Activated naive CD4-positive, alpha-beta T cell treated with anti-CD3 and anti-CD28 coated beads, Interleukin-2, amount 50 U/mL, for 24 hours (primary cell): ENCODE measurements around the gene NADSYN1.

ENCODE experiments used
- H3K27ac Mint-ChIP-seq: one replicate; pipeline ENCODE4 v1.8.0; 2021; ENCODE audit warnings: mild to moderate bottlenecking, mixed read lengths
- H3K27me3 Mint-ChIP-seq: one replicate; pipeline ENCODE4 v1.8.0; 2021; ENCODE audit warnings: mixed read lengths
- H3K36me3 Mint-ChIP-seq: one replicate; pipeline ENCODE4 v1.8.0; 2021; ENCODE audit warnings: mixed read lengths
- H3K4me1 Mint-ChIP-seq: one replicate; pipeline ENCODE4 v1.8.0; 2021; ENCODE audit warnings: mixed read lengths
- H3K4me3 Mint-ChIP-seq: one replicate; pipeline ENCODE4 v1.8.0; 2021; ENCODE audit warnings: mild to moderate bottlenecking, mixed read lengths
- H3K9me3 Mint-ChIP-seq: one replicate; pipeline ENCODE4 v1.8.0; 2021; ENCODE audit warnings: mixed read lengths

Gene NADSYN1

GRCh38 chr11:71442880-71443279 is 10.1 kb upstream of the NADSYN1 start:
- H3K9me3 Mint-ChIP-seq = peaks cover 8% of the 10 kb centered on the region
- peaks cover 21% of the 10 kb centered on the region for H3K36me3 Mint-ChIP-seq
- no peaks in the 10 kb centered on the region for H3K27me3 Mint-ChIP-seq
- no peak overlapping the region for H3K27ac Mint-ChIP-seq
- H3K4me3 Mint-ChIP-seq = no peak overlapping the region
- peaks cover 9% of the 10 kb centered on the region for H3K4me1 Mint-ChIP-seq

GRCh38 chr11:71443736-71444445 is 9.1 kb upstream of the NADSYN1 start:
- no peaks in the 10 kb centered on the region for H3K27me3 Mint-ChIP-seq
- peaks cover 8% of the 10 kb centered on the region for H3K9me3 Mint-ChIP-seq
- H3K4me1 Mint-ChIP-seq = peaks cover 9% of the 10 kb centered on the region
- peaks cover 21% of the 10 kb centered on the region for H3K36me3 Mint-ChIP-seq
- H3K4me3 Mint-ChIP-seq = no peak overlapping the region
- no peak overlapping the region for H3K27ac Mint-ChIP-seq

DNA sequence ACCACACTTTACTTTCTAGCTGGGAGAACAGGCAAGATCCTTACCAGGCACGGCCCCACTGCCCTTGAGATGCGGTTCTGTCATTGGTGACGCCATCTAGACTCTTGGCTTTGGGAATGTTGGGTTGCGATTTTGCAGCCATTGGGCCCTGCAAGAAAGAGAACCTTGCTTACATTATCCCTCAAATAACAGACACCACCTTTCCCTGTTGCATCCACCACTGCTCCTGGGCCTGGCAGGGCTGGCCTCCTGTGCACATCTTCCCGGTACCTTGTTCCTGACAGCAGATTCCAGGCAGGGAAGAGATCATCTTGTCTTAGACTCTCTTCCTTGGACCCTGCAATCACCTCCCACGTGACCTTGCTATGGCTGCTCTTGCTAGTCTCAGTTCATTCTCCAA is 8.2 kb upstream of the NADSYN1 start:
- H3K36me3 Mint-ChIP-seq = peaks cover 21% of the 10 kb centered on the region
- no peaks in the 10 kb centered on the region for H3K27me3 Mint-ChIP-seq
- H3K4me3 Mint-ChIP-seq = no peak overlapping the region
- H3K4me1 Mint-ChIP-seq = peaks cover 18% of the 10 kb centered on the region
- H3K9me3 Mint-ChIP-seq = peaks cover 8% of the 10 kb centered on the region
- no peak overlapping the region for H3K27ac Mint-ChIP-seq

DNA sequence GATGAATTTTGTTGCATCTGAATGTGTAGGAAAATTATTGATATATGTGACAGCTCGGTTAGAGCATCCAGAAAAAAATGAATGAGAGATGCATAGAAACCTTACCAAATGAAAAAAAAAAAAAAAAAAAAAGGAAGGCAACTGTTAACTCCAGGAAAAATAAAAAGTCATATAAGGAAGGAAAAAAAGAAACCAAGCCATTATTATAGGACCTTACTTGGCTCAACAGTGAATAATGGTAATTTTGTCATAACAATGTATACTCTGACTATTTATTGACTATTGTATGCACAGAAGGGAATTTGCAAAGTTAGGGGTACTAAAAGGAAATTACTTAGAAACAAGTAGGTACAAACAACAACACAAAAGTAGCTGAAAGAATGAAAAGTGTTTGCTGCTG is 6.9 kb upstream of the NADSYN1 start:
- Mint-ChIP-seq H3K27me3 (no peaks in the 10 kb centered on the region), H3K4me3 (peak overlapping the region; percentile 36), H3K36me3 (peaks cover 21% of the 10 kb centered on the region), H3K4me1 (peaks cover 31% of the 10 kb centered on the region), H3K9me3 (peaks cover 8% of the 10 kb centered on the region), H3K27ac (peak overlapping the region; percentile 13)

GRCh38 chr11:71446942-71447688 is 5.9 kb upstream of the NADSYN1 start:
- peaks cover 41% of the 10 kb centered on the region for H3K4me1 Mint-ChIP-seq
- H3K27ac Mint-ChIP-seq = peak overlapping the region; percentile 84
- H3K9me3 Mint-ChIP-seq = peaks cover 8% of the 10 kb centered on the region
- H3K36me3 Mint-ChIP-seq = peaks cover 21% of the 10 kb centered on the region
- no peaks in the 10 kb centered on the region for H3K27me3 Mint-ChIP-seq
- peak overlapping the region; percentile 90 for H3K4me3 Mint-ChIP-seq

DNA sequence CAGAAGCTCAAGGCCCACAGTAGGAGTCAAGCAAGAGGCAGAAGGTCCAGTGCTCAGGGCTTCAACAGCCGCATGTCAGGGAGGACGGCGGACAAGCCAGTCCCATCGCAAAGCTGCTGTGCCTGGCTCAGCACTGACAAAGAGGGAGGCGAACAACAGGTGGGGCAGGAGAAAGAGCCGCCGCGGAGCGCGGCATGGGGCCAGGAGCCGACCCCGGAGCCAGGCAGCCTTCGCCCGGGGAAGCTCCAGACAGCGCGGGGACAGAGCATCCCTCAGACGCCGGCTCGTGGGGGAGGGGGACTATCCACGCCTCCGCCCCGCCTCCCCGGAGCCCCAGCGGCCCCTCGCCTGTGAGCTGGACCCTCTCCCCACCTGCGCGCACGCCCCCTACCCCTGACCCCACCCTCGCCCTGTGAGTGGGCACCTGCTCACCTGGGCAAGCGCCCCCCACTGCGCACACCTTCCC is 5.2 kb upstream of the NADSYN1 start:
- Mint-ChIP-seq H3K36me3 (peaks cover 18% of the 10 kb centered on the region), H3K4me3 (peak overlapping the region; percentile 90), H3K27me3 (no peaks in the 10 kb centered on the region), H3K4me1 (peaks cover 45% of the 10 kb centered on the region), H3K9me3 (peaks cover 8% of the 10 kb centered on the region), H3K27ac (peak overlapping the region; percentile 84)

- H3K27me3 Mint-ChIP-seq = no peaks in the 10 kb centered on the region
- H3K4me3 Mint-ChIP-seq = peak within 1 kb of the TSS; percentile 90
- peaks cover 46% of the 10 kb centered on the region for H3K4me1 Mint-ChIP-seq
- H3K36me3 Mint-ChIP-seq = peaks cover 16% of the 10 kb centered on the region
- H3K27ac Mint-ChIP-seq = peak within 1 kb of the TSS; percentile 90
- peaks cover 8% of the 10 kb centered on the region for H3K9me3 Mint-ChIP-seq
Observed at GRCh38 chr11:71448257-71449171, 4.5 kb upstream of the NADSYN1 start, which contains the start of gene DHCR7. Gene DHCR7, minus strand, starts transcription at chr11:71448393. Its CDS starts 3,441 bp downstream, at chr11:71444952.

DNA sequence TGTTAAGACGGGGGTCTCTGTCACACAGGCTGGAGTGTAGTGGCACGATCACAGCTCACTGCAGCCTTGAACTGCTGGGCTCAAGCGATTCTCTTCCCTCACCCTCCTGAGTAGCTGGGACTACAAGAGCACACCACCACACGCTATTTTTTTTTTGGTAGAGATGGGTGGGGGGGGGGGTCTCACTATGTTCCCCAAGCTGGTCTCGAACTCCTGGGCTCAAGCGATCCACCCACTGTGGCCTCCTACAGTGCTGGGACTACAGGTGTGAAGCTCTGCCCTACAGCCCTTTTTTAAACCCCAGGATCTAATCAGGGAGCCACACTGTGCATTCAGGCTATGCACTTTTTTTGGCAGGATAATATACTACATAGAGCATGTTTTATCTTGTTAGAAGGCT is 3.4 kb upstream of the NADSYN1 start:
- Mint-ChIP-seq H3K4me1 (peaks cover 57% of the 10 kb centered on the region), H3K4me3 (peak overlapping the region; percentile 90), H3K27me3 (no peaks in the 10 kb centered on the region), H3K9me3 (peaks cover 8% of the 10 kb centered on the region), H3K27ac (peak overlapping the region; percentile 90), H3K36me3 (peaks cover 16% of the 10 kb centered on the region)

GRCh38 chr11:71450507-71450906 is 2.5 kb upstream of the NADSYN1 start:
- Mint-ChIP-seq H3K36me3 (peaks cover 10% of the 10 kb centered on the region), H3K9me3 (peaks cover 8% of the 10 kb centered on the region), H3K27me3 (no peaks in the 10 kb centered on the region), H3K4me1 (peaks cover 65% of the 10 kb centered on the region), H3K27ac (peak overlapping the region; percentile 82), H3K4me3 (peak overlapping the region; percentile 39)

DNA sequence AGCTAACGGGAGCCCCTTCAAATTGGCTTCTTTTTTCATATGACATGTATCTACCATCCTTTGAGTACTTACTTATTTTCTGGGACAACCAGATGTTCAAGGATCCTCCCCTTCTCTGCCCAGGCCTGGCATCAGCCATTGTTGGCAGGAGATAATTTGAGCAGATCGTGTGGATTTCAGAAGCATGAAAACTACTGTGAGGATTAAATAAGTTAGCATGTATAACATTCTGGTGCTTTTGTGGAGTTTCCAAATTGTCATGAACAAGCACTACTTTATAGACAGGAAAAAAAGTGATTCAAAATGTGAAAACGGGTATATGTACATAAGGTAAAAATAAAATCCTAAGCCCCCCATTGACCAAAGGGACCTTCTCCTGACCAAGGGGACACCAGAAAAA is 2.1 kb upstream of the NADSYN1 start:
- Mint-ChIP-seq H3K27ac (peak overlapping the region; percentile 82), H3K36me3 (peaks cover 10% of the 10 kb centered on the region)

DNA sequence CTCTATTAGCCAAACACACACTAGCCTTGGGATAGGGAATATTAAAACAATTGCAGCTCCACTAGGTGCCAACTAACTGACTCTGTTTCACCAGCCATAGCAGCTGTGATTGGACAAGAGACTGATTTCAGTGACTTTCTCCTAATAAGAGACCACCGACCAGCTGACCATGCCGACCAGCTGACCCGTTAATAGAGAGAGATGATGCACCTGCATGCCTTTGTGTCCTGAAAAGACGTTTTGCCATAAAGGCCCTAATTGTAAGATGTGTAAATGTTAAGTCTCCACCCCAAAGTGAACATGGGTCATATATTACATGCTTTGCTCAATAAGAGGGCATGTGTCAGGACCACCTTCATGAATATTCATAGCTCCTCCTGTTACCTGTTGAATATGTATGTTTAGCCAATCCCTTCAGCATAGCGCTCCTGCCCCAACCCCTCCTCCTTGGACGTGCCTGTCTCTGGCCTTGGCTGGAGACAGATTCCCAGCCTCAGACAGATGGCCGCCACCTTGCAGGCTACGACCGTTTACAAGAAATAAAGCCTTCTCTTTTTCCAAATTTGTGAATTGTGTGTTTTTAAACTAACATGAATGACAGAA is 1.3 kb upstream of the NADSYN1 start:
- H3K9me3 Mint-ChIP-seq = no peaks in the 10 kb centered on the region
- peaks cover 75% of the 10 kb centered on the region for H3K4me1 Mint-ChIP-seq
- peaks cover 11% of the 10 kb centered on the region for H3K36me3 Mint-ChIP-seq
- peak overlapping the region; percentile 85 for H3K4me3 Mint-ChIP-seq
- no peaks in the 10 kb centered on the region for H3K27me3 Mint-ChIP-seq
- H3K27ac Mint-ChIP-seq = peak overlapping the region; percentile 99

More for the DNA sequence above, 2.1 kb upstream of the NADSYN1 start:
- peak overlapping the region; percentile 62 for H3K4me3 Mint-ChIP-seq
- peaks cover 67% of the 10 kb centered on the region for H3K4me1 Mint-ChIP-seq
- peaks cover 5% of the 10 kb centered on the region for H3K9me3 Mint-ChIP-seq
- no peaks in the 10 kb centered on the region for H3K27me3 Mint-ChIP-seq

DNA sequence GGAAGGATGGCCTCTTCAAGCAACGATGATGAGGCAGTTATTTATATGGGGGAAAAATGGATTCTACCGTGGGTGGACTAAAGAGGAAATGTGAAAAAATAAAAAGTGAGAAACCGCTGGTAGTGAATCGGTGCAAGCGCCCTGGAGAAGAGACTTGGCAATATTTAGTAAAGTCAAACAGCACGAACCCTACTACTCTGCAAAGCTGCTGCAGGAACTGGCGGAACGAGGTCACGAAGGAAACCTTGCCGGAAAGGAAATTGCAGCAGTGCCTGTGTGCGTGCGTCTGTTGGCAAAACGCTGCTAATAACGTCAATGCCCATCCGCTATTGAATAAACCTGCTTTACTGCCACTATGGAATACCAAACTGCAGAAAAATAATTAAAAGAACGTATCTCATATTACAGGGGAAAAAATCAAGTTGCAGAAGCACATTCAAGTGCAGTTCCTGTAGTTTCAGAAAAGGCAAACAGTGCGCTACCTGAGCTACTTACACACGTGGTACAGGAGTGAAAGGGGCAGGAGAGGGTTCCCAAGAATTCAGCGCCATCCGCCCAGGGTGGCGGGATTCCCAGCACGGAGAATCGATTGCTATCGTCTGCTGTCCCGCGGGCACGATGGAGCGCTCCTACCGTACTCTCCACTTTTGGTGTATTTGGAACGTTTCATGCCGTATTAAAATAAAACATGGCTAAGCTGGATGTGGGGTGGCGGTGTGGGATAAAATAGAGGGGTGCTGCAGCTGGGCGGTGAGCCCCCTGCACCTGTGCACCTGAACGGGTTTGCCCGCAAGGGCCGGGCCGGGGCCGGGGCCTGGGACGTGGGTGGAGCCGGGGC is 585 bp upstream of the NADSYN1 start:
- Mint-ChIP-seq H3K9me3 (no peaks in the 10 kb centered on the region), H3K27me3 (no peaks in the 10 kb centered on the region), H3K4me1 (peaks cover 69% of the 10 kb centered on the region), H3K36me3 (peaks cover 8% of the 10 kb centered on the region), H3K27ac (peak overlapping the region; percentile 99), H3K4me3 (peak overlapping the region; percentile 85)

DNA sequence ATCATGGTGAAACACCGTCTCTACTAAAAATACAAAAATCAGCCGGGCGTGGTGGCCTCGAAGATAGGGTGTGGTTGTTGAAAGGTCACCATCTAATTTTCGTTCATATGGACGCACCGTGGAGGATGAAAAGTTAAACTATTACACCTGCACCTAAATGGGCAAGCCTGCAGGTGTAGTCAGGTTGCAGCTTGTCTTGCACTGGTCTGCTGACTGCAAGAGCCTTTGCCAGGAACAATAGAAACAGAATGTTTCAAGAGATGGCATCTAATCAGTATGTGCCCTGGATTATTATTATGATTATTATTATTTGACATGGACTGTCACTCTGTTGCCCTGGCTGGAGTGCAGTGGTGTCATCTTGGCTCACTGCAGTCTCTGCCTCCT is 908 bp downstream of the NADSYN1 start:
- Mint-ChIP-seq H3K4me1 (peaks cover 70% of the 10 kb centered on the region), H3K27me3 (no peaks in the 10 kb centered on the region), H3K4me3 (peak overlapping the region; percentile 85), H3K36me3 (peaks cover 8% of the 10 kb centered on the region), H3K9me3 (no peaks in the 10 kb centered on the region), H3K27ac (no peak overlapping the region)

DNA sequence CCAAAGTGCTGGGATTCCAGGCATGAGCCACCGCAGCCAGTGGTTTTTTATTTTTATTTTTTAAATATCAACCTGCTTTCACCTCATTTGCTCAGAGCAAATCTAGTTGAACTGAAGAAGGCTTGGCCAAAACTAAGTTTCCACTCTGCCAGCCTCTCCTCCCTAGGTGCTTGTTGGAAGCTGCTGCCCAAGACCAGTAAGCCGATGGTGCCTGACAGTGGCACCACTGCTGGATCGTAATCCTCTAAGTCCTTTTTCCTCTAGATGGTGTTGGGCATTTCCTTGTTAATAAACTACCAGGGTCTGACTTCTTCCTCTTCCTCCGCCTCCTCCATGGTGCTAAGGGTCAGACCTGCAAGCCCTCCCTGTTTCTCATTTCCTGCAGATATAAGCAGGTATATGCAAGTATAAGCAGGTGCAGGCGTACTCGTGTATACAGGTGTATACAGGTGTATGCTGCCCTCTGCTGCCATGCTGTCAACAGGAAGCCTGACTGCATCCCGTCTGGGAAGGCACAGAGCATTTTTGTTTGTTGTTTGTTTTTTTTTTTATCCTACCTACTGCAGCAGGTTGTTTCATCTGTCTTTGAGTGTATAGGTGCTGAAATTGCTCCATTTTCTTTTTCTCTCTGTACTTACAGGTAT is 1.6 kb downstream of the NADSYN1 start:
- Mint-ChIP-seq H3K36me3 (peaks cover 8% of the 10 kb centered on the region), H3K27ac (peak overlapping the region; percentile 70), H3K27me3 (no peaks in the 10 kb centered on the region), H3K4me3 (peak overlapping the region; percentile 85), H3K9me3 (no peaks in the 10 kb centered on the region), H3K4me1 (peaks cover 63% of the 10 kb centered on the region)
